ENCODE measurements around the gene B4GALT3.

DNA sequence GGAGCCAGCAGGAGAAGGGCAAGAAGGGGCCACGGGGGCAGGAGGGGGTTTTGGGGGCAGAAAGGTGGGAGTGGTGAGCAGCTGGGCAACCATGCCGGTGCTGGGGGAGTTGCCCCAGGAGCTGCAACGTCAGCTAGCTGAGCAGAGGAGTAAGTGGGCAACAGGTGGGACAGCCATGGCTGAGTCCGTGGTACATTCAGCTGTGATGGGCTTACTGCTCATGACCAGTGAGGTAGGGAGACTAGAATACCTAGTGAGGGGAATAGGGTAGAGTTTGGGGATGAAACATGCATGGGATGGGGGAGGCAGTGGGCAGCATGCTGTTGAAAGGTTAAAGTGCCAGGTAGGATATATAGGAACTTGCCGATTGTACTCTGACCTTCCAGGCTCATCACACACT is 15.7 kb downstream of the B4GALT3 start:
- TF ChIP-seq, protein P1, sequence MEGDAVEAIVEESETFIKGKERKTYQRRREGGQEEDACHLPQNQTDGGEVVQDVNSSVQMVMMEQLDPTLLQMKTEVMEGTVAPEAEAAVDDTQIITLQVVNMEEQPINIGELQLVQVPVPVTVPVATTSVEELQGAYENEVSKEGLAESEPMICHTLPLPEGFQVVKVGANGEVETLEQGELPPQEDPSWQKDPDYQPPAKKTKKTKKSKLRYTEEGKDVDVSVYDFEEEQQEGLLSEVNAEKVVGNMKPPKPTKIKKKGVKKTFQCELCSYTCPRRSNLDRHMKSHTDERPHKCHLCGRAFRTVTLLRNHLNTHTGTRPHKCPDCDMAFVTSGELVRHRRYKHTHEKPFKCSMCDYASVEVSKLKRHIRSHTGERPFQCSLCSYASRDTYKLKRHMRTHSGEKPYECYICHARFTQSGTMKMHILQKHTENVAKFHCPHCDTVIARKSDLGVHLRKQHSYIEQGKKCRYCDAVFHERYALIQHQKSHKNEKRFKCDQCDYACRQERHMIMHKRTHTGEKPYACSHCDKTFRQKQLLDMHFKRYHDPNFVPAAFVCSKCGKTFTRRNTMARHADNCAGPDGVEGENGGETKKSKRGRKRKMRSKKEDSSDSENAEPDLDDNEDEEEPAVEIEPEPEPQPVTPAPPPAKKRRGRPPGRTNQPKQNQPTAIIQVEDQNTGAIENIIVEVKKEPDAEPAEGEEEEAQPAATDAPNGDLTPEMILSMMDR (conservative IDR thresholded peaks at IDR 0.05 in 1 of 2, IDR thresholded peaks at IDR 0.05 in 1 of 2; ENCODE audit: extremely low read depth in 1 of 2, insufficient read depth in 1 of 2, low read depth in 1 of 2, low read length in 2 of 2) = no peak
- no peak for TF ChIP-seq EZH2 (IDR thresholded peaks at IDR 0.05; ENCODE audit: borderline replicate concordance, low read length)
